Right kidney (tissue), 1 donor: Measurements from ENCODE around the gene DENND5B.
"Not testable (repeated sequence)": the region's sequence is repeated elsewhere in the genome, so short reads cannot be mapped to it uniquely, and the experiment has no call there.

Experiments
- DNase-seq: peaks from one replicate; pipeline ENCODE4 v3.0.0-alpha.2; 2016

Gene DENND5B

GRCh38 chr12:31504625-31505222 is 86.2 kb downstream of the DENND5B start:
- DNase-seq: no peak

GRCh38 chr12:31501014-31501413 is 89.9 kb downstream of the DENND5B start:
- DNase-seq: not testable (repeated sequence)

GRCh38 chr12:31499567-31499966 is 91.4 kb downstream of the DENND5B start:
- no peak for DNase-seq

- DNase-seq: no peak
These were observed 92.5 kb downstream of the DENND5B start for GRCh38 chr12:31498424-31498823.

GRCh38 chr12:31496257-31496656 is 94.7 kb downstream of the DENND5B start:
- no peak for DNase-seq

GRCh38 chr12:31494455-31494854 is 96.5 kb downstream of the DENND5B start:
- DNase-seq: no peak

GRCh38 chr12:31492599-31493196 is 98.2 kb downstream of the DENND5B start:
- DNase-seq: no peak

GRCh38 chr12:31491841-31492598 is 98.9 kb downstream of the DENND5B start:
- DNase-seq: no peak

- no peak for DNase-seq
These were observed 99.6 kb downstream of the DENND5B start for GRCh38 chr12:31491241-31491794.

- DNase-seq: no peak
These were observed 102.1 kb downstream of the DENND5B start for GRCh38 chr12:31488737-31489338.

- DNase-seq: no peak
These were observed 105.4 kb downstream of the DENND5B start for GRCh38 chr12:31485571-31485970.

- no peak for DNase-seq
These were observed 108.1 kb downstream of the DENND5B start for GRCh38 chr12:31482816-31483215.

- DNase-seq: no peak
These were observed 109.5 kb downstream of the DENND5B start for GRCh38 chr12:31481415-31481814.

- no peak for DNase-seq
These were observed 111.3 kb downstream of the DENND5B start for GRCh38 chr12:31479516-31480210.

GRCh38 chr12:31478898-31479297 is 112.0 kb downstream of the DENND5B start:
- DNase-seq: no peak

GRCh38 chr12:31478425-31478824 is 112.5 kb downstream of the DENND5B start:
- DNase-seq: no peak

GRCh38 chr12:31477687-31478086 is 113.2 kb downstream of the DENND5B start:
- DNase-seq: no peak

GRCh38 chr12:31476437-31476836 is 114.5 kb downstream of the DENND5B start:
- DNase-seq: no peak

GRCh38 chr12:31475610-31476009 is 115.3 kb downstream of the DENND5B start:
- DNase-seq: not testable (repeated sequence)

GRCh38 chr12:31474751-31475150 is 116.2 kb downstream of the DENND5B start:
- no peak for DNase-seq

- no peak for DNase-seq
These were observed 119.1 kb downstream of the DENND5B start for GRCh38 chr12:31471823-31472222.

GRCh38 chr12:31471051-31471450 is 119.9 kb downstream of the DENND5B start:
- no peak for DNase-seq
